PC-3 (cell line): Measurements from ENCODE around the gene ACAD11.

Experiments
- EZH2 ChIP-seq: fragments of 300-600 bp; sonication (generic); IDR thresholded peaks from one replicate; pipeline ENCODE4 v1.6.1; 2017; ENCODE audit warnings: antibody characterized with exemption, mild to moderate bottlenecking, low read length; ENCODE audit not compliant: unreplicated experiment
- EZH2phosphoT487 ChIP-seq: fragments of 300-600 bp; sonication (generic); IDR thresholded peaks from 2 replicates; pipeline ENCODE4 v1.6.1; 2018; ENCODE audit warnings: mild to moderate bottlenecking, antibody characterized with exemption, low read length, borderline replicate concordance
- TF ChIP-seq, protein P1 (sequence below): fragments of 300-600 bp; sonication (generic); conservative IDR thresholded peaks from 2 replicates; pipeline ENCODE4 v1.5.1; 2017; ENCODE audit warnings: antibody characterized with exemption, low read depth, mild to moderate bottlenecking, low read length

DNA sequence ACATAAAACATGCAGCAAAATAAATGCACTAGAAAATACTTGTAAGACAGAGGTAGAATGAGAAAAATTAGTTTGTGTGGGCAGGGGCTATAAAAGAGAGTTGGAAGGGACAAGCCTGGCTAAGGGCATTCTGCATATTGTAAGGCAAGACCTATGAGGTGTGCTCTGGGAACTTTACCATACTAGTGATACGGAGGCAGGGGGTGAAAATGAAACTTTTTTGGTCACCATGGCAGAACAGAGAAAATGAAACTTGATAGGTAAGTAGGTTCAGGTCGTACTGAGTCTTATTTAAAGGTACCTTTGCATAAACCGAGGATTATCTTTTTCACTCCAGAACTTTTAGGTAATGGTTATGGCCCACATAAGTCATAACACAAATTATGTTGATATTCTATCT, 137.3 kb downstream of the ACAD11 start:
- TF ChIP-seq, protein P1, sequence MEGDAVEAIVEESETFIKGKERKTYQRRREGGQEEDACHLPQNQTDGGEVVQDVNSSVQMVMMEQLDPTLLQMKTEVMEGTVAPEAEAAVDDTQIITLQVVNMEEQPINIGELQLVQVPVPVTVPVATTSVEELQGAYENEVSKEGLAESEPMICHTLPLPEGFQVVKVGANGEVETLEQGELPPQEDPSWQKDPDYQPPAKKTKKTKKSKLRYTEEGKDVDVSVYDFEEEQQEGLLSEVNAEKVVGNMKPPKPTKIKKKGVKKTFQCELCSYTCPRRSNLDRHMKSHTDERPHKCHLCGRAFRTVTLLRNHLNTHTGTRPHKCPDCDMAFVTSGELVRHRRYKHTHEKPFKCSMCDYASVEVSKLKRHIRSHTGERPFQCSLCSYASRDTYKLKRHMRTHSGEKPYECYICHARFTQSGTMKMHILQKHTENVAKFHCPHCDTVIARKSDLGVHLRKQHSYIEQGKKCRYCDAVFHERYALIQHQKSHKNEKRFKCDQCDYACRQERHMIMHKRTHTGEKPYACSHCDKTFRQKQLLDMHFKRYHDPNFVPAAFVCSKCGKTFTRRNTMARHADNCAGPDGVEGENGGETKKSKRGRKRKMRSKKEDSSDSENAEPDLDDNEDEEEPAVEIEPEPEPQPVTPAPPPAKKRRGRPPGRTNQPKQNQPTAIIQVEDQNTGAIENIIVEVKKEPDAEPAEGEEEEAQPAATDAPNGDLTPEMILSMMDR, result no peak
- TF ChIP-seq EZH2 (no peak), EZH2phosphoT487 (no peak)
